Activated gamma-delta T cell treated with anti-CD3 and anti-CD28 coated beads, Interleukin-2, amount 50 U/mL, for 16 hours (primary cell): Measurements from ENCODE around the gene SLC7A5.
"Not testable (repeated sequence)": the region's sequence is repeated elsewhere in the genome, so short reads cannot be mapped to it uniquely, and the experiment has no call there.

Experiments
- DNase-seq: peaks from one replicate; pipeline ENCODE4 v3.0.0-alpha.2; 2020; ENCODE audit warnings: low read depth

The SLC7A5 gene

DNA sequence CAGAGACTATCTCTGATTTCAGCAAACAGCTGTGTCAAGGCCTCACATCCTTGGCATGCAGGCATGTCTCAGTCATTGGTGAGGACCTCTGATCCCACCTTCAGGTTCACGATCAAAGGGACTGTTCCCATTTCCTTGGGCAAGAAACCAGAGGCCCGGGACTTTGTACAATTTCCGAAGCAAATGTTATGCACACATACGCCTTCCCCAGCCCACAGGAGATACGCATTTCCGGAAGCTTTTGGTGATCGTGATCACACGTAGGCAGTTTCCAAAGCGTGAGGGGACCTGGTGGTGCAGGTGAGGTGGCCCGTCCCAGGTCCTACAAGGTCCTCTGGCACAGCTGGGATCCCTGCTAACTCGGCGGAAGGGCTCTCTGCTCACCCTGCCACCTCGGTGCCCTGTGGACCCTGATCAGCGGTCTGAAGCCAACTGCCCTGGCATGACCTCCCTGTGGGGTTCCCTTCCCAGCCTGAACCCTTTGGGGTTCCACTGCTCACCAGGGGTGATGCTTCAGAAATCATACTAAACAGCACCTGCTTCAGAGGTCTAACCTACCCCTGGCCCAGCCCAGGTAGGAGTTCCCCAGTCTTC, 74.7 kb downstream of the SLC7A5 start:
- DNase-seq: no peak

DNA sequence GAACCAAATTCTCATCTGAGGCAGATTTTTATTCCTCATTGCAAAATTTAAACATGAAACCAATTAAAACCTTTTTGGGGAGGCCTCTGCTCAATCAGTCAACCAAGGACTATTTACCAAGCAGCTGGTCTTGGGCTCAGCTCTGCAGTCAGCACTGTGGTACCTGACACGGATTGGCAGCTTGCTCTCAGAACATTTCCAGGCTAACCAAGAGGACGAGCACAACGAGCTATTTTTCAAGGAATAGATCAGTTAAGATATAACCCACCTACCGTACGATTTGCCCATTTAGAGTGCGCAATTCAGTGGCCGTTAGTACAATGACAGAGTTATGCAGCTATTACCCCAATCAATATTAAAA, 77.1 kb downstream of the SLC7A5 start:
- no peak for DNase-seq

DNA sequence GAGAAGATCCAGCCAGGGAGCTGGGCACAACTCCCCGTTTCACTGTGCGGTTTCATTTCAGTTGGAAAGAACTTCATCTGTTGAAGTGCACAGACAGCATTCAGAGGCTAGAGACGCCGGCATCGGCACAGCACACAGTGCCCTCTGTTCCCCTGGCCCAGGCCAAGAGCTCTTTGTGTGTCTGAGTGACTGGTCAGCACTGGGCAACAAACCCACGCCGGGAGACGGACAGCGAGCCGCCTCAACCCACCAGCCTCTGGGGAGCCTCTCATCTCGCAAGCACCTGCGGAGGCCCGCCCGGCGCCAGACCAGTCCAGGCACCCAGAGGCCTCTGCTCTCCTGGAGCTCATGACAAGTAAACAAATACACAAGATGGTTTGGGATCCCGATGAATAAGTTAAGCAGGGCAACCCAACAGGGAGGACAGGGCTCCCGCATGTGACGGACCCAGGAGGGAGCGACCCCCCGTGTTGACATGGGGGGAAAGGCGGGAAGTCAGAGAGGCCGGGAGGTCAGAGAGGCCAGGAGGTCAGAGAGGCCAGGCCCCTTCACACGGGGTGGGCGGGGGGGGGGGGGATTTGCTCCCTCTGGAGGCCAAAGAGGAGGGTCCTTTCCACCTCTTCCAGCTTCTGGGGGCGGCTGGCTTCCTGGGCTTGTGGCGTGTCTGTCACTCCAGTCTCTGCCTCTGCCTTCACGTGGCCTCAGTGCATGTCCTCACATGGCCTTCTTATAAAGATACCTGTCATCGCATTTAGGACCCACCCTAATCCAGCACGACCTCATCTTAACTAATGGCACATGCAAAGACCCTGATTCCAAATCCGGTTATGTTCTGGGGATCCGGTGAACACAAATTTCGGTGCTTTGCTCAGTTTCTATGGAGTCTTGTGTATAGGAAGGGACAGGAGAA, 77.8 kb downstream of the SLC7A5 start:
- DNase-seq: no peak

DNA sequence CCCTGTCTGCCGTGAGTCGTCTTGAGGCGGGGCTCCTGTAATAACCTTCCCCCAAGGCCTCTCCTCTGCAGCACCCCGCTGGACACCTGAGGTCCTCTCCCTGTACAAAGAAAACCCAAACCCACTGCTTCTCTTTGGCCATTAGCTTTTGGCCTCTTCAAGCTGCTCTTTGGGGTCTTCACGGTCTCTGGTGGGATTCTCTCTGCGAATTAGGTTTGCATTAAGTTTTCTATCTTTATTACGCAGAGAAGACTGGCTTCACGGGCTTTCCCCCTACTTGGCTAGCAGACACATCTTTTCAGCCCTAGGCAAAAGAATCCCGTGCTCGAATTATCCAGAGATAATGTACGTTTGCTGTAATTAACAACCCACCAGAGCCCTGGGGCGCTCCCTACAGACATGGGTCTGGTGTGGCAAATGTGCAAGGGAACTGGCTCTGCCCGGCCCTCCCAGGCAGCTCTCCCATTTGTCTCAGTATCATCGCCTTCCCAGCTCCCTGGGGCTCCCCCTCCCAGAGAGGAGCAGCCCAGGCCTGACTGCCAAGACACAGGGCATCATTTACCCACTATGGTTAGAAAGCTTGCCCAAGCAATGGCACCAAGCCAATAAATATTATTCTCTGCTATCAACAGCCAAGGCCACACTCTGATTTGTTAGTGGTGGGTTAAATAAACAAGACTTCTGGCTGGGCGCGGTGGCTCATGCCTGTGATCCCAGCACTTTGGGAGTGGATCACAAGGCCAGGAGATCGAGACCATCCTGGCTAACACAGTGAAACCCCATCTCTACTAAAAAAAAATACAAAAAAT, 78.8 kb downstream of the SLC7A5 start:
- DNase-seq: no peak

DNA sequence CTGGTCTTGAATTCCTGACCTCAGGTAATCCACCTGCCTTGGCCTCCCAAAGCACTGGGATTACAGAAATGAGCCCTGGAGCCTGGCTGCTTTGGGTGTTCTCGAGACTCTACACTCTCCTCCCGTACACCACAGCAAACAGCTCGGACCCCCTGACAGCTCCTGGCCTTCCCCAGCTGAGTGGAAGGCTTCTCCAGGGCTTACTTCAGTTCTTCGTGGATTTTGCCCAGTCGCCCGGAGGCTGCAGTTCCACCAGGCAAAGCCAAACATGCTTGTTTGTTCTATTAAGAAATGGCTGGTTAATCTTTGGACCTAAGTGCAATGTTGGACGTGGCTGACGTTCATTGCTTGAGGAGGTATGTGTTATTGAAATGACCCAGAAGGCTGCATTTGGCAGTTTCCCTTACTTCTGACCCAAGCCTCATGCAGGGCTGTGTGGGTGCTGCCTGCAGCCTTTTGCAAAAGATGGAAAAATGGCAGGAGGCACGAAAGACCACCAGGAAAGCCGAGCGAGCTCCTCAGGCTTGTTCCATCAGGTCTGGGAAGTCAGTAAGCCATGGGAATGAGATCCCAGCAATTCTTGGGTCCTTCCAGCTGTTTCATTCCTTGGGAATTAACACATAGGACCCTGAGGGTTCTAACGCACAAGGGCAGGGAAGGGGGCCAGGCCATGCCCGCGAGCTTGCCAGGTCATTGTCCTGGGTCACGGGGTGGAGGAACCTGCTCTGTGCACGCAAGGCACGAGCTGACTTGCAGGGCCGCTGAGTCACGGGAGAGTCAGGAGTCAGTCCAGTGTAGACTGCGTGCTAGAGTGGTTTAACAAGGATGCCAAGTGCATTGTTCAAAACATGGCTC, 79.6 kb downstream of the SLC7A5 start:
- DNase-seq: no peak

DNA sequence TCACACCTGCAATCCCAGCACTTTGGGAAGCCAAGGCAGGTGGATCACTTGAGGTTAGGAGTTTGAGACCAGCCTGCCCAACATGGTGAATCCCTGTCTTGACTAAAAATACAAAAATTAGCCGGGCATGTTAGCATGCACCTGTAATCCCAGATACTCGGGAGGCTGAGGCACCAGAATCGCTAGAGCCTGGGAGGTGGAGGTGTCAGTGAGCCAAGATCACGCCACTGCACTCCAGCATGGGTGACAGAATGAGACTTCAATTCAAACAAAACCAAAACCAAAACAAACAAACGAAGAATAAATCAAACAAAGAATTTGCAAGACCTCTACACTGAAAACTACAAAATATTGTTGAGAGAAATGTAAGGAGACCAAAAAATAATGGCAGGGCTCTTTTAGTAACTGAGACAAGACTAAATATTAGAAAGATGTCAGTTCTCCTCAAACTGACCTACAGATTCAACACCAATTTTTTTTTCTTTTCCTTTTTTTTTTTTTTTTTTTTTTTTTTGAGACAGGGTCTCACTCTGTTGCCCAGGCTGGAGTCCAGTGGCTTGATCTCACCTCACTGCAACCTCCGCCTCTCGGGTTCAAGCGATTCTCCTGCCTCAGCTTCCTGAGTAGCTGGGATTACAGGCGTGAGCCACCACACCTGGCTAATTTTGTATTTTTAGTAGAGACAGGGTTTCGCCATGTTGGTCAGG, 80.4 kb downstream of the SLC7A5 start:
- DNase-seq: not testable (repeated sequence)

DNA sequence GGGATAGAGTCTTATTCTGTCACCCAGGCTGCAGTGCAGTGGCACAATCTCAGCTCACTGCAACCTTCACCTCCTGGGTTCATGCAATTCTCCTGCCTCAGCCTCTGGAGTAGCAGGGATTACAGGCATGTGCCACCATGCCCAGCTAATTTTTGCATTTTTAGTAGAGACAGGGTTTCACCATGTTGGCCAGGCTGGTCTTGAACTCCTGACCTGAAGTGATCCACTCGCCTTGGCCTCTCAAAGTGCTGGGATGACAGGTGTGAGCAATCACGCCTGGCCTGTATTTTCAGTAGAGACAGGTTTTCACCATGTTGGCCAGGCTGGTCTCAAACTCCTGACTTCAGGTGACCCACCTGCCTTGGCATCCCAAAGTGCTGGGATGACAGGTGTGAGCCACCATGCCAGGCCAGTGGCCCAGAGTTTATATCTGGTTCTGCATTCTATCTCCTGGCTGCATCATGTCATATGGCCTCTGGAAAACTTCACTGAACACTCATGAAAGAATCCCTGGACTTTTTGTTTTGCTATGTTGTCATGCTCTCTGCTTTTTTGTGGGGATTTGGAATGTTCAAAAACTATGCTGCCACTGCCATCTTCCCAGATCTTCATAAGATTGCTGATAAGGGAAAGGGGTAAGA, 81.7 kb downstream of the SLC7A5 start:
- DNase-seq: not testable (repeated sequence)

DNA sequence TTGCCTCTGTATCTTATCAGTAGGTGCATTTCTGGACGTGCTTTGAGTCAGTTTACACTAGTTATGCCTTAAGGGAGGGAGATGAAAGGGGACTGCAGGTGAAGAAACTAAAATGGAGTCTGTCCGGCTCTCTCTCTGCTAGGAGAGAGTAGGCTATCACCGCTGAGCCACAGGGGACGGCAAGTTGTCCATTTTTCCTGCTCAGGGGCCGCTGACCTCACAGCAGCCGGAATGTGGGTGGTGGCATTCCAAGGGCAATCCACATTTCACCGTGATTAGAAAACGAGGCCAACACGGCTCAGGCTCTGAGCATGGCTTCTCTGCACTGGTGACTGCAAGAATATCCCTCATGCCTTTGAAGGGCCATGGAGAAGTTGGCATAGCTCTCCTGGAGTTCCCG, 84.5 kb downstream of the SLC7A5 start:
- no peak for DNase-seq

DNA sequence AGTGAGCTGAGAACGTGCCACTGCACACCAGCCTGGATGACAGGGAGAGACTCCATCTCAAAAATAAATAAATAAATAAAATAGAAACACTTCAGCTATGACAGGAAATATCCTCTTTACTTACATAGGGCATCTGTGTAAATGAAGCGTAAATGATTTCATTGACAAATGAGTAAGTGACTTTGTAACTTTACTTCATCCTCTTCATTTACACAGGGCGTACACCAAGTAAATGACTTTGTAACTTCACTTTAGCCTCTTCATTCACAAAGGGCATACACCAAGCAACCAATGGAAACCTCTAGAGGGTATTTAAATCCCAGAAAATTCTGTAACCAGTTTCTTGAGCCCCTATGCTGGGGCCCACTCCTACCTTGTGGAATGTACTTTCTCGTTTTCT, 87.3 kb downstream of the SLC7A5 start:
- no peak for DNase-seq

DNA sequence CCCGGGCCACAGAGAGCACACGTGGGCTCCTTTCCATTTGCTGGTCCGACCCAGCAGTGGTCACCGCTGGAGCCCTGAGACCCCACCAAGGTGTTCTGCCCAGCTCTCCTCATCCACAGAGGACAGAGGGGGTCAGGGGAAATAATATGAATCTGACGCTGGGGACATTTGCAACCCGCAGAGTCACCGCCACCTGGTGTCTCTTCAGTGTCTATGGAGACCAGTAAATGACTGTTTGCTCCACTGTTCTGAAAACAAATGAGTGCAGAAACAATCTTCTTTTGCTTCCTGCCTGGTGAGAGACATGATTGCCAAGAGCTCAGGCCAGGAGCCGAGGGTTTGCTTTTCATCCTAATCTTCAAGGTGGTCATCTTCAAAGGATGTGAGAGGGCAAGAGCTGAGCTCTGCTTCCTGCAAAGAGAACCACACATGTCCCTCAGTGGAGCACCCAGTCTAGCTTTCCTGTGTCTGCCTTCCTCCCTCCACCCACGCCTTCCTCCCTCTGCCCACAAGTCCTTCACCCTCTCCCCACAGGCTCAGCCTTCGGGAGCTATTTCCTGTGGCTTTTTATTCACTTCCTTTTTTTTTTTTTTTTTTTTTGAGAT, 88.8 kb downstream of the SLC7A5 start:
- peak; percentile 38 for DNase-seq
